ENCODE measurements around the gene ARHGEF28. TPM values are rescaled to one million over a fixed set of nuclear protein-coding genes. Genes with fewer than 3 reads are reported as not detected.

ARHGEF28 gene
- total and polyA plus RNA-seq, 2 of the 4 experiments (the other 2 are of a cell fraction), result 3.6 to 16.0 TPM

GRCh38 chr5:73865315-73865714 is 239.3 kb downstream of the ARHGEF28 start:
- Histone ChIP-seq H2BK20ac (ENCODE audit: low read depth, low read length) (no peak overlapping the region), H3K18ac (ENCODE audit: low read depth, low read length) (no peak overlapping the region), H2BK5ac (ENCODE audit: low read depth, low read length, poor library complexity, severe bottlenecking) (no peak overlapping the region), H3K56ac (ENCODE audit: extremely low read depth, insufficient read depth, low read length) (no peak overlapping the region; the same call in 1 of the 2 replicates), H3K27me3 (ENCODE audit: control insufficient read depth, insufficient read depth, low read length) (no peaks in the 10 kb centered on the region), H2AK5ac (ENCODE audit: low read depth, low read length) (no peak overlapping the region), H4K5ac (ENCODE audit: low read depth, low read length) (no peak overlapping the region), H2BK15ac (ENCODE audit: low read depth, low read length) (no peak overlapping the region), H2AK9ac (replicated peaks; ENCODE audit: low read depth, low read length, poor library complexity) (no peak overlapping the region), H2BK120ac (ENCODE audit: low read depth, low read length) (no peak overlapping the region), H4K20me1 (ENCODE audit: insufficient read depth, low read length) (no peaks in the 10 kb centered on the region), H3K4me1 (ENCODE audit: control insufficient read depth, insufficient read depth, low read length) (peaks cover 4% of the 10 kb centered on the region), H3K23ac (ENCODE audit: low read depth, low read length) (no peak overlapping the region), H3K4me3 (ENCODE audit: insufficient read depth, low read depth, low read length) (no peak overlapping the region), H3K4ac (ENCODE audit: low read depth, low read length) (no peak overlapping the region), H3K9me1 (ENCODE audit: insufficient read depth, low read length) (peaks cover 13% of the 10 kb centered on the region), H4K8ac (ENCODE audit: low read depth in 2 of 2, low read length in 2 of 2) (no peak overlapping the region), H3K36me3 (ENCODE audit: control insufficient read depth, insufficient read depth, low read length) (peaks cover 6% of the 10 kb centered on the region), H2AFZ (replicated peaks; ENCODE audit: low read length, poor library complexity) (no peak overlapping the region), H3K79me1 (ENCODE audit: low read depth in 1 of 2, low read length in 2 of 2) (peaks cover 0 to 10% of the 10 kb centered on the region in 2 experiments; a peak in 1 of 4 replicates), H3K27ac (ENCODE audit: insufficient read depth, low read length) (no peak overlapping the region), H3K9me3 (ENCODE audit: control insufficient read depth, insufficient read depth, low read length) (no peaks in the 10 kb centered on the region), H3K14ac (replicated peaks; ENCODE audit: low read depth, low read length) (0 out of 2 replicates have a peak overlapping the region, but pooled peaks have one; percentile 13), H4K91ac (ENCODE audit: insufficient read depth, low read depth, low read length) (no peak overlapping the region), H3K4me2 (ENCODE audit: low read depth, low read length) (no peak overlapping the region), H3K9ac (ENCODE audit: low read depth, low read length) (no peak overlapping the region)
- dilution Hi-C loops (cut with HindIII; ENCODE audit: low sequenced_read_pairs, unreplicated experiment), result no loop called here
- DNase-seq, result no peak
- in situ Hi-C loops (cut with MboI; ENCODE audit: low sequenced_read_pairs), result no loop called here
- ChIA-PET CTCF (no interaction called here), POLR2A (ENCODE audit: unreplicated experiment) (no interaction called here)
- no peak for TF ChIP-seq FOS (IDR thresholded peaks at IDR 0.05; ENCODE audit: low read depth, low read length)
- peak; percentile 49; the same call in 1 of the 2 replicates for TF ChIP-seq CEBPB (IDR thresholded peaks at IDR 0.05; ENCODE audit: low read depth, low read length)
- TF ChIP-seq RFX5 (IDR thresholded peaks at IDR 0.05; ENCODE audit: low read depth, low read length), result no peak
- no peak for TF ChIP-seq POLR2A (IDR thresholded peaks at IDR 0.05; ENCODE audit: low read depth, low read length)
- intact Hi-C loops (cut with micrococcal nuclease), result no loop called here
- BruUV-seq (replicated peaks), result no TSS peak
- no peak for ATAC-seq (ENCODE audit: low read depth)
- WGBS, 2 experiments (ENCODE audit: extremely low coverage in 2 of 2, insufficient read length in 1 of 2), result 86% methylated on average over 1 of the region's 1 CpG; no CpG with 5 or more reads in 1 of the 2 experiments
